Fibroblast of lung (primary cell): ENCODE results near the gene ARHGEF16.

Experiments
- CTCF ChIP-seq, 2 donors: IDR thresholded peaks in 1 of 2; conservative IDR thresholded peaks in 1 of 2; 1 replicate in 1 of 2; 2 replicates in 1 of 2; pipeline ENCODE4 v1.5.1; 2011 to 2012; ENCODE audit warnings: low read length in 2 of 2, control low read depth in 1 of 2, inconsistent platforms in 1 of 2, low read depth in 1 of 2, mild to moderate bottlenecking in 1 of 2
- EZH2 ChIP-seq: IDR thresholded peaks from 2 replicates; pipeline ENCODE4 v1.5.1; 2012; ENCODE audit warnings: low read length, control low read depth, mild to moderate bottlenecking; ENCODE audit errors: missing control alignments

GRCh38 chr1:3450202-3450863, 4.1 kb upstream of the ARHGEF16 start:
- TF ChIP-seq CTCF (conservative IDR thresholded peaks at IDR 0.05 in 1 of 2, IDR thresholded peaks at IDR 0.05 in 1 of 2; ENCODE audit: low read depth in 1 of 2, low read length in 2 of 2): no peak
- TF ChIP-seq EZH2: no peak
